GM06990 (cell line): Measurements from ENCODE around the gene MIA2.

Source experiments
- DNase-seq: peaks from one replicate; pipeline ENCODE4 v3.0.0-alpha.2; 2011; ENCODE audit not compliant: insufficient read length; ENCODE audit errors: extremely low read depth
- H3K27me3 ChIP-seq: replicated peaks from 2 replicates; pipeline ENCODE4 v1.6.0; 2011; ENCODE audit warnings: low read length; ENCODE audit not compliant: control insufficient read depth, insufficient read depth
- H3K36me3 ChIP-seq: 2 replicates; pipeline ENCODE4 v1.5.1; 2011; ENCODE audit warnings: low read length; ENCODE audit not compliant: control insufficient read depth, insufficient read depth
- H3K4me3 ChIP-seq: replicated peaks from 2 replicates; pipeline ENCODE4 v1.5.1; 2011; ENCODE audit warnings: low read depth, mild to moderate bottlenecking, control low read depth, low read length
- CTCF ChIP-seq: IDR thresholded peaks from 2 replicates; pipeline ENCODE4 v1.5.1; 2011; ENCODE audit warnings: low read length, control low read depth, mild to moderate bottlenecking, inconsistent platforms; ENCODE audit not compliant: insufficient read depth, poor library complexity, severe bottlenecking

The MIA2 gene

DNA sequence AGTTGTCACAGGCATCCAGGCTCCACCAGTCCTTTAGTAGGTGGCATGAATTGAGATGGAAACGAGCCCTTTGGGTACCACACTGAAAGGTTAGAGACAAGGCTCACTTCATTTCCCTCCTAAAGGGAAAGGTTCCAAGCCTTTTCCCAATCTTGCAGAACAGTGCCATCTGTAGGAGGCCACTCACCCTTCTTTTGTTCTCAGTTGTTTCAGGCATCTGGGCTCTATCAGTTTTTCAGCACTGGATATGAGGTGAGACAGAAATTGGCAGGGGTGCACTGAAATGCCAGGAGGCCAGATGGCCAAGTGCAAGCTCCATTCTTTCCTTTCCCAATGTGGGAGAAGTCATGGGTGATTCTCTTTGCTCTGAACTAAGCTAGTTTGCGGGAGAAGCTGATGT lies 183.3 kb downstream of the MIA2 start:
- Histone ChIP-seq H3K36me3 (no peaks in the 10 kb centered on the region; the same call in 1 of the 2 replicates), H3K27me3 (no peaks in the 10 kb centered on the region), H3K4me3 (no peak overlapping the region)
- DNase-seq, result no peak
- TF ChIP-seq CTCF, result no peak

- Histone ChIP-seq H3K27me3 (no peaks in the 10 kb centered on the region), H3K36me3 (no peaks in the 10 kb centered on the region; the same call in 1 of the 2 replicates), H3K4me3 (no peak overlapping the region)
- DNase-seq, result no peak
- no peak for TF ChIP-seq CTCF
These were observed 185.6 kb downstream of the MIA2 start for GRCh38 chr14:39419272-39419671.

GRCh38 chr14:39422243-39422642 lies 188.5 kb downstream of the MIA2 start:
- Histone ChIP-seq H3K4me3 (no peak overlapping the region), H3K36me3 (no peaks in the 10 kb centered on the region; the same call in 1 of the 2 replicates), H3K27me3 (no peaks in the 10 kb centered on the region)
- no peak for DNase-seq
- no peak for TF ChIP-seq CTCF

DNA sequence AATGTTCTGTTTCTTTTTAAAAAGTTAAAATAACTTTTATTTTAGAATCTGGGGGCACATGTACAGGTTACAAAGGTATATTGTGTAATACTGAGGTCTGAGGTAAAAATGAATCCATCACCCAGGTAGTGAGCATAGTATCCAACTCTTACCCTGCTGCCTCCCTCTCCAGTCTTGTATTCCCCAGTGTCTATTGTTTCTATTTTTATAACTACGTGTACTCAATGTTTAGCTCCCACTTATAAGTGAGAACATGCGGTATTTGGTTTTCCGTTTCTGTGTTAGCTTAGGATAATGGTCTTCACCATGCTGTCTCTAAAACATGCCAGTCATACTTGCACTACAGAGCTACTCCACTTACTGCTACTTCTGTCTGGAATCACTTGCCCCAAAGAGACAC lies 190.1 kb downstream of the MIA2 start:
- no peak overlapping the region for H3K4me3 ChIP-seq
- H3K36me3 ChIP-seq, result no peaks in the 10 kb centered on the region; the same call in 1 of the 2 replicates
- no peaks in the 10 kb centered on the region for H3K27me3 ChIP-seq
- no peak for DNase-seq
- TF ChIP-seq CTCF, result no peak

DNA sequence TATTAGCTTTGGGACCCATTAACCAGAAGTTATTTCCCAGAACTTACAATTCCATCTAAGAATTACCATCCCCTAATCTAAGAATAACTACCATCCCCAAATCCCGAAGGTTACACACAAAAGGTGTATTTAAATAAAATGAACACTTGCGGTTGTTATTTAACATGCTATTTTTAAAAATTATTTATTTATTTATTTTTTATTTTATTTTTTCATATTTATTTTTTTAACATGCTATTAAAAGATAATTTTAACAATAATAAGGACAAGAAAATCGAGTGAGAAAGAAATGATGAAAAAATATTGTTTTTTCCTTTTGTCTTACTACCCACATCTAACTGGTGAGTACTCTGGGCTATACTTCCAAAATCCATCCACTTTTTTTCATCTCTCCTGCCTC lies 192.2 kb downstream of the MIA2 start:
- DNase-seq, result no peak
- H3K4me3 ChIP-seq, result no peak overlapping the region
- no peaks in the 10 kb centered on the region; the same call in 1 of the 2 replicates for H3K36me3 ChIP-seq
- no peak for TF ChIP-seq CTCF
- H3K27me3 ChIP-seq, result no peaks in the 10 kb centered on the region

DNA sequence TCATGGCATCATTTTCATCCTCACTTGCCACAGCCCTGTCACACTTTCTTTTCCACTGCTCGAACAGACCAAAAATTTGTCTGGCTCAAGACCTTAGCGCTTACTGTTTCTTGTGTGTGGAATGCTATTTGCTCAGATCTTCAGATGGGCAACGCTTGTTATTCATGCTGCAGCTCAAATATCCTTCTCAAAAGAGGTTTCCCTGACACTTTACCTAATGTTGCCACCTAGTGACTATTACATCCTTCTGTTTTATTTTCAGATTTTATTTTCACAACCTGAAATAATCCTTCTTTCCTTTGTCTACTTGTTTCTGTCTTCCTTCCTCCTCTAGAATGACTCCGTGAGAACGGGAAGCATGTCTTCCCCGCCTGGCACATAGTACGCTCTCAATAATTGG lies 192.9 kb downstream of the MIA2 start:
- no peak for DNase-seq
- Histone ChIP-seq H3K27me3 (no peaks in the 10 kb centered on the region), H3K4me3 (no peak overlapping the region), H3K36me3 (no peaks in the 10 kb centered on the region; the same call in 1 of the 2 replicates)
- no peak for TF ChIP-seq CTCF
